Adipocyte (in vitro differentiated cells): ENCODE measurements around the gene BRS3.
"Not testable (repeated sequence)": the region's sequence is repeated elsewhere in the genome, so short reads cannot be mapped to it uniquely, and the experiment has no call there.

Experiments
- DNase-seq: peaks from one replicate; pipeline ENCODE4 v3.0.0-alpha.2; 2015; ENCODE audit warnings: low read depth
- H3K27me3 ChIP-seq: replicated peaks from 2 replicates; pipeline ENCODE4 v1.7.0; 2013; ENCODE audit warnings: mild to moderate bottlenecking, low read length, moderate library complexity; ENCODE audit not compliant: control insufficient read depth, insufficient read depth
- H3K36me3 ChIP-seq: 2 replicates; pipeline ENCODE4 v1.7.0; 2013; ENCODE audit warnings: low read length, mild to moderate bottlenecking, moderate library complexity; ENCODE audit not compliant: control insufficient read depth, insufficient read depth, severe bottlenecking
- H3K4me1 ChIP-seq: 2 replicates; pipeline ENCODE4 v1.7.0; 2013; ENCODE audit warnings: mild to moderate bottlenecking, low read length, moderate library complexity; ENCODE audit not compliant: control insufficient read depth, insufficient read depth
- H3K4me3 ChIP-seq: 2 replicates; pipeline ENCODE4 v1.7.0; 2013; ENCODE audit warnings: mild to moderate bottlenecking, low read length, moderate library complexity
- H3K9ac ChIP-seq: 2 replicates; pipeline ENCODE4 v1.7.0; 2013; ENCODE audit warnings: mild to moderate bottlenecking, low read length, moderate library complexity
- H3K9me3 ChIP-seq: 2 replicates; pipeline ENCODE4 v1.7.0; 2013; ENCODE audit warnings: mild to moderate bottlenecking, low read length, moderate library complexity; ENCODE audit not compliant: control insufficient read depth

BRS3 gene

GRCh38 chrX:136487647-136488046 lies at the start of gene BRS3:
Gene BRS3, plus strand, starts transcription at chrX:136487947. Its CDS starts 168 bp downstream, at chrX:136488115.
- H3K9ac ChIP-seq, result no peak within 1 kb of the TSS
- DNase-seq, result no peak
- H3K4me1 ChIP-seq, result no peaks in the 10 kb centered on the region
- no peaks in the 10 kb centered on the region for H3K36me3 ChIP-seq
- H3K4me3 ChIP-seq, result no peak within 1 kb of the TSS
- peaks cover 48% of the 10 kb centered on the region for H3K27me3 ChIP-seq
- H3K9me3 ChIP-seq, result no peaks in the 10 kb centered on the region

DNA sequence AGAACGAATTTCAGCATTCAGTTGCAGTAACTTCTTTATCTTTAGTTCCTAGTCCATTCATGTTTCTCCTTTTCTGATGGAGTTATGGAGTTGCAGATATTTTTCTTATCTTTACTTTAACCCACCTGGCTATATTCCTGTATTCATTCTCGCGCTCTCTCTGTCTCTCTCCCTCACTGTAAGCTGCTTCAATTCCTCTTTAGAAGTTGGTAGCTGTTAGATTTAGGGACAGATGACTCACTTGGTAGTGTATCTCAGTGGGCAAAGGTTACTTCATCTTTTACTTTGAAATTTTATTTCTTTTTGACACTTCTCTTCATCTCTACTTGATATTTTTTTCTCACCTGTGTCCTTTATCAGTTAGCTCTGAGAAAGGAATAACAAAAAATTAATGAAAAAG lies 49.6 kb upstream of the BRS3 start:
- peaks cover 21% of the 10 kb centered on the region for H3K27me3 ChIP-seq
- H3K9ac ChIP-seq, result no peak overlapping the region
- no peak for DNase-seq
- no peaks in the 10 kb centered on the region for H3K9me3 ChIP-seq
- no peak overlapping the region for H3K4me3 ChIP-seq
- H3K36me3 ChIP-seq, result no peaks in the 10 kb centered on the region
- H3K4me1 ChIP-seq, result no peaks in the 10 kb centered on the region

DNA sequence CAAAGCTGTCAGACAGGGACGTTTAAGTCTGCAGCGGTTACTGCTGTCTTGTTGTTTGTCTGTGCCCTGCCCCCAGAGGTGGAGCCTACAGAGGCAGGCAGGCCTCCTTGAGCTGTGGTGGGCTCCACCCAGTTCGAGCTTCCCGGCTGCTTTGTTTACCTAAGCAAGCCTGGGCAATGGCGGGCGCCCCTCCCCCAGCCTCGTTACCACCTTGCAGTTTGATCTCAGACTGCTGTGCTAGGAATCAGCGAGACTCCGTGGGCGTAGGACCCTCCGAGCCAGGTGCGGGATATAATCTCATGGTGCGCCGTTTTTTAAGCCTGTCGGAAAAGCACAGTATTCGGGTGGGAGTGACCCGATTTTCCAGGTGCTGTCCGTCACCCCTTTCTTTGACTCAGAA lies 42.1 kb upstream of the BRS3 start:
- not testable (repeated sequence) for H3K4me1 ChIP-seq, H3K4me3 ChIP-seq, H3K27me3 ChIP-seq, H3K9ac ChIP-seq, H3K9me3 ChIP-seq, DNase-seq, H3K36me3 ChIP-seq

- Histone ChIP-seq H3K9me3 (peaks cover 4% of the 10 kb centered on the region), H3K27me3 (peaks cover 4% of the 10 kb centered on the region)
- DNase-seq, result no peak
These were observed 41.5 kb upstream of the BRS3 start for GRCh38 chrX:136446208-136446607.

DNA sequence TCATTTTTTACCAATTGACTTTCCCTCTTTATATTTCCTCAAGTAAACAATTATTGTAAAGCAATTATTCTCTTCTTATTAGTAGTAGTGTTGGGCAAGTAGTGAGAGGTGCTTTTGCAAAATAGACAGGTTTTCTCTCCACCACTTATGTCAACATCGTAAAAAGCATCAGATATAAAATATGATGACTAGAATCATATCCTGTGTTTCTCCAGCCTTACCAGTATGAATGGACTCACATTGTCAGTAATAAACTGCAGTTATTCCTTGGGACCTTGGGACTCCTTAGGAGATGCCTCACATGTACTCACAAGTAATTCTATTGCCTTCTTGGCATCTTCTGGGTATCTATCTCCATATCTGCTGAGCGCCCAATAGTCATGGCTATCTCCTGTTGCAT lies 40.4 kb upstream of the BRS3 start:
- DNase-seq, result no peak
- peaks cover 4% of the 10 kb centered on the region for H3K27me3 ChIP-seq
- peaks cover 11% of the 10 kb centered on the region for H3K4me1 ChIP-seq
- peaks cover 4% of the 10 kb centered on the region for H3K9me3 ChIP-seq
- H3K9ac ChIP-seq, result no peak overlapping the region
- no peak overlapping the region for H3K4me3 ChIP-seq
- H3K36me3 ChIP-seq, result no peaks in the 10 kb centered on the region

More at GRCh38 chrX:136446208-136446607, 41.5 kb upstream of the BRS3 start:
- Histone ChIP-seq H3K36me3 (no peaks in the 10 kb centered on the region), H3K4me1 (peaks cover 4% of the 10 kb centered on the region), H3K4me3 (no peak overlapping the region), H3K9ac (no peak overlapping the region)

DNA sequence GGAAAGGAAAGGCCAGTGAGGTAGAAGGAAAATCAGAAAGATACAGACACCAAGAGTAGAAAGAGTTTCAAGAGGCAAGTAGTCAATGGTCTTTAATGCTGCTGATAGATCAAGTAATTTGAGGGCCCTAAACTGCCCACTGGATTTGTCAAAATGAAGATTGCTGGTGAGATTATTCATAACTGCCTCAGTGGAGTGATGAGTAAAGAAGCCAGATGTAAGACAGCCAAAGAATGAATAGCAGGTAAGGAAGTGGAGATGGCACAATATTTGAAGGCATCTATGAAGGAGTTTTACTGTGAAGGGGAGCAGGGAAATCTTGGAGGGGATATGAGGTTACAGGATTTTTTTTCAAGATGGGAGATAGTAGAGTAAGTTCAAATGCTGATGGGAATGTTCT lies 39.8 kb upstream of the BRS3 start:
- no peak overlapping the region for H3K9ac ChIP-seq
- H3K4me3 ChIP-seq, result no peak overlapping the region
- DNase-seq, result no peak
- H3K36me3 ChIP-seq, result no peaks in the 10 kb centered on the region
- peaks cover 11% of the 10 kb centered on the region for H3K4me1 ChIP-seq
- peaks cover 4% of the 10 kb centered on the region for H3K9me3 ChIP-seq
- peaks cover 4% of the 10 kb centered on the region for H3K27me3 ChIP-seq

GRCh38 chrX:136450050-136450830 lies 37.5 kb upstream of the BRS3 start:
- DNase-seq, result no peak
- Histone ChIP-seq H3K27me3 (peaks cover 4% of the 10 kb centered on the region), H3K4me3 (no peak overlapping the region), H3K4me1 (peaks cover 11% of the 10 kb centered on the region), H3K36me3 (no peaks in the 10 kb centered on the region), H3K9ac (no peak overlapping the region), H3K9me3 (peaks cover 4% of the 10 kb centered on the region)

DNA sequence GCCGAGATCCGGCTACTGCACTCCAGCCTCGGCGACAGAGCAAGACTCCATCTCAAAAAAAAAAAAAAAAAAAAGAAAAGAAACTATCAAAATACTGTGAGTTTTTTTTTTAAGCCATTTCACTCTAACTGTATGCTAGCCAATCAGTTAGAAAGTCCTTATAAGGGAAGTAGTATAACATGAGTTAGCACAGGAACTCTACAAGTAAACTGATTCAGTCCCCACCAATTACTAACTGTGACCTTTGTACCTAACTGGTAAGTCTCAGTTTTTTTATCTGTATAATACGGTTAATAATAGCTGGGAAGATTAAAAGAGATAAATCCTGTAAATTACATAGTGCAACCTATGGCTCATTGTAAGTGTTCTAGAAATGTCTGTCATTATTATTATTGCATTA lies 35.1 kb upstream of the BRS3 start:
- H3K9me3 ChIP-seq, result peaks cover 4% of the 10 kb centered on the region
- no peak overlapping the region for H3K9ac ChIP-seq
- H3K27me3 ChIP-seq, result peaks cover 1% of the 10 kb centered on the region
- H3K4me1 ChIP-seq, result peaks cover 20% of the 10 kb centered on the region
- no peak for DNase-seq
- no peaks in the 10 kb centered on the region for H3K36me3 ChIP-seq
- H3K4me3 ChIP-seq, result no peak overlapping the region

GRCh38 chrX:136453114-136453513 lies 34.6 kb upstream of the BRS3 start:
- H3K36me3 ChIP-seq, result no peaks in the 10 kb centered on the region
- H3K4me1 ChIP-seq, result peaks cover 25% of the 10 kb centered on the region
- H3K27me3 ChIP-seq, result no peaks in the 10 kb centered on the region
- no peak overlapping the region for H3K4me3 ChIP-seq
- H3K9ac ChIP-seq, result no peak overlapping the region
- no peak for DNase-seq
- H3K9me3 ChIP-seq, result peaks cover under 1% of the 10 kb centered on the region

- H3K4me3 ChIP-seq, result no peak overlapping the region
- no peaks in the 10 kb centered on the region for H3K27me3 ChIP-seq
- no peak for DNase-seq
- H3K36me3 ChIP-seq, result no peaks in the 10 kb centered on the region
- no peak overlapping the region for H3K9ac ChIP-seq
- H3K9me3 ChIP-seq, result no peaks in the 10 kb centered on the region
- H3K4me1 ChIP-seq, result peaks cover 29% of the 10 kb centered on the region
These were observed 34.0 kb upstream of the BRS3 start for GRCh38 chrX:136453771-136454170.

GRCh38 chrX:136456133-136456532 lies 31.6 kb upstream of the BRS3 start:
- no peaks in the 10 kb centered on the region for H3K36me3 ChIP-seq
- no peaks in the 10 kb centered on the region for H3K27me3 ChIP-seq
- H3K4me1 ChIP-seq, result peaks cover 25% of the 10 kb centered on the region
- no peak overlapping the region for H3K4me3 ChIP-seq
- DNase-seq, result no peak
- H3K9ac ChIP-seq, result no peak overlapping the region
- H3K9me3 ChIP-seq, result no peaks in the 10 kb centered on the region
